NCI-H524 treated with DMSO at 0.1 percent for 48 hours (cell line): ENCODE results near the gene FXYD6.
"Not testable (repeated sequence)": the region's sequence is repeated elsewhere in the genome, so short reads cannot be mapped to it uniquely, and the experiment has no call there.

Experiments used
- DNase-seq: peaks from one replicate; lab custom pipeline; 2025; lab: John Stamatoyannopoulos, UW

FXYD6 gene, protein sequence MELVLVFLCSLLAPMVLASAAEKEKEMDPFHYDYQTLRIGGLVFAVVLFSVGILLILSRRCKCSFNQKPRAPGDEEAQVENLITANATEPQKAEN

DNA sequence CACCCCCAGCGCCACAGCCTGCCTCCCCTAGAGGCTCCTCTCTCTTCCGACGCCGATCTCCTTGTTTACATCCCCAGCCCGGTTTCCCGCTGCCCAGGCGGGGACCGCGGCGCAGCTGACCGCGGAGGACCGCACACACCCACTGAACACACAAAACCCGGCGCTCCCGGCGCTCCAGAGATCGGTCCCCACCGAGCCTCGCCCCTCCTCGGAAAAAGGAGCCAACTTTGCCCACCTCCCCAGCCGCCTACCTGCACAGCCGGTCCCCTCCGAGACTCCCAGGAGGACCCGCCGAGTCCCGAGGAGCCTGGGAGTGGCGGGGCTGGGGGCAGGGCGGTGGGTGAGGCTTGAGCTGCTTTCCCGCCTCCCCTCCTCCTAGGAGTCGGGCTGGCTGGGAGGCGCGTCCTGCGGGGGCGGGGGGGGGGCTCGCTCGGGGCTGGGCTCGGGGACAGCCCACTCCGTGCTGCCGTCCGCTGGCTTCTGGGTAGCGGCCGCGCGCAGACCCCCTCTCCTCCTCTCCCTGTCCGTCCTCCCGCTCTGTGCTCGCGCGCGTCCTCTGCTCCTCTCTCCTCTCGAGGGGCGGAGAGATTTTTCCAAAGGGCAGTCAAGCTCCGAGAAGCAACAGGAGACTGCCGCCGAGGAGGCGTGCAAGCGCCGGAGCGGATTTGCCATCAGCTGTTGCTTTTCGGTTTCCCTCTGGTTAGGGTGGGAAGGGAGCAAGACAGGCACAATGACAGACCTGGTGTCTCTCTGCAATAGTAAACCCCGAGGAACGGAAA, at the start of gene FXYD6:
TSS of gene FXYD6 (minus strand) at position 318 of the 779 bp plus-strand sequence. CDS start 33,882 bp downstream, outside the sequence.
- no peak for DNase-seq

DNA sequence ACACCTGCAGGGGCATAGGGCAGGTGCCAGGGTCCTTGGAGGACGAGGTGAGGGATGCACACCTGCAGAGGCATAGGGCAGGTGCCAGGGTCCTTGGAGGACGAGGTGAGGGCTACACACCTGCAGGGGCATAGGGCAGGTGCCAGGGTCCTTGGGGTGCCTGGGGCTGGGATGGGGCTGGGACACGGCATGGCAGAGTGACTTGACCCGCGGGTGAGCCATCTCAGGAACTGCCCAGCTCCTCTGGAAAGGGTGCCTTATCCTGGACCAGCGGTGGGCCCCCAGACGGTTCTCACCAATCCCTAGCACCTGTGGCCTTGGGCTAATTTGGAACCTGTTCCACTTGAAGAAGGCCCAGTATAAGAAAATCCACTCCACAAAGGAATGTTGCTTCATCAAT, 49.7 kb upstream of the FXYD6 start:
- not testable (repeated sequence) for DNase-seq

DNA sequence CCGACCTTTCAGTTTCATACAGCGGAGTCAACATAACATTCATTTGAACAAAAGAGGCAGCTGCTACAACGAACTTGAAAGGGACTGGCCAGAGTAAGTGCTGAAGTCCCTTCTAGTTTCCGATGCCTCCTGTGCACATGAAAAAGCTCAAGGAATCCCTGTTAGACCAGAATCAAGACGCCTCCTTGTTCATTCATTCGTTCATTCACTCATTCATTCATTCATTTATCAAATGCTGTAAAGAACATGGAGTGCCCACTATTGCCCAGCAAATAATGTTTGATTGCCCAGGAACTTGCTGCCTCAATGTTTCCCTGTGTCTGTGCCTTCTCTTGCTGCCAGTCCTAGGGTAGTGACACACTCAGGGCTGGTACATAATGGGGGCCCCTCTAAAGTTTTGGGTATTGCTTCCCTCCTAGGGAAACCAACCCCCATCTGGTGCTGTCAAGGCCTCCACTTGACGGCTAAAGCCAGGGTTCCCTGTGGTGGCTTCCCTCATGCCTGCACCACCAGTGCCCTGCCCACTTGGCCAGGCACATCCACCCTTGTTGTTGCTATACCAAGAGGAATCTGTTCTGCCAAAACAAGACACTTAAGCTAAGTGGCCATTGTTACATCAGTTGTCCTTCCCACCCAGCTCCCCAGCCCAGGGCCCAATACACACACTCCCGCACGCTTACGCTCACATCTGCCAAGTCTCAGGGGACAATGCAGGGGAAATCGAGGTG, 48.9 kb upstream of the FXYD6 start:
- DNase-seq = no peak

DNA sequence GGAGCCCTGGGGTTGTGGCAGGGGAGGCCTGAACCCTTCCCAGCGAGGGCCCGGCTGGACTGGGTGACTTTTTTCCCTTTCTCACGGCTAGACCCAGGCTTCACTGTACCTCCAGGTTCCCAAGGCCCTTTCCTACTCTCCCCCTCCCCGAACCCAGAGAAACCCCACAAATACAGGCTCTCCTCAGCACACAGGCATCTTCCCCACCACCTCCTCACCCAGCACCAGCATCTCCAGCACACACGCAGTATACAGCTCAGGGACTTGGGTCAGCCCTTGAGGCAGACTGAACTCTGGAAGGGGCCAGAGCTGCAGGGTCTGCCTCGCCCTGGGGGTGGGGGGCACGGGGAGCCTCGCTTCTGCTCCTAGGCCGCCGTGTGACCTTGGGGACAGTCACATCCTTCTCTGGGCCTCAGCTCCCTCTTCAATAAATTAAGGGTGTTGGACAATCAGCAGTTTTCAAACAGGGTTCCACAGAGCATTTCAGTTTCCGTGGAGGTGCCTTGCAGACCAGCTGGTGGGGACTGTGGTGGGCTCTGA, 48.2 kb upstream of the FXYD6 start:
- no peak for DNase-seq

DNA sequence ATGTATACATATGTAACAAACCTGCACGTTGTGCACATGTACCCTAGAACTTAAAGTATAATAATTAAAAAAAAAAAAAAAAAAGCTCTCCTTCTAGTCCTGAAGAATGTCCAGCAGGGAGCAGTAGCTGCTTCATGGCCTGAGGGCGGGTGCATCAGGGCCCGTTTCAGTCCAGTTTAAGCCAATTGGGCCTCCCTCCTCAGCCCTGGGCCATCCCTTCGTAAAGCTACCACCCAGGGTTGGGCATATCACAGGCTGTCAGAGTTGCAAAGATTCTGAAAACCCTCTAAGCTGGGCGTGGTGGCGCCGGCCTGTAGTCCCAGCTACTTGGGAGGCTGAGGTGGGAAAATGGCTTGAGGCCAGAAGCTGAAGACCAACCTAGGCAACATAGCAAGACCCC, 47.3 kb upstream of the FXYD6 start:
- no peak for DNase-seq

DNA sequence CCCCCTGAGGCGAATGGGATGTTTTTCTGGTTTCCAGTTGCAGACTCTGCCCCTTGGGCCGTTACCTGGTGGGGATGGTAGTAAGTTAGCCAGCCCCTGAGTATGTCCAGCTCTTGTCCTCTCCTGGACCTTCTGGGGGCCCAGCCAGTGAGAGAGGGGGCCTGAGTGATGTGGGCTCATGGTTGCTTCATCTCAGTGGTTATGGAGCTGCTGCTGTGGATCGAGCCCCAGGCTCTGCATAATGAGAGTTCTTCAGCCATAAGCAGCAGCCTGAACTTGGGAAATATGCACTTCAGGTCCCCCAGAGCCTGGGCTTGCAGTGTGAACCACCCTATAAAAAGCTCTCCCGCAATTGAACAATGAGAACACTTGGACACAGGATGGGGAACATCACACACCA, 46.8 kb upstream of the FXYD6 start:
- DNase-seq = no peak

DNA sequence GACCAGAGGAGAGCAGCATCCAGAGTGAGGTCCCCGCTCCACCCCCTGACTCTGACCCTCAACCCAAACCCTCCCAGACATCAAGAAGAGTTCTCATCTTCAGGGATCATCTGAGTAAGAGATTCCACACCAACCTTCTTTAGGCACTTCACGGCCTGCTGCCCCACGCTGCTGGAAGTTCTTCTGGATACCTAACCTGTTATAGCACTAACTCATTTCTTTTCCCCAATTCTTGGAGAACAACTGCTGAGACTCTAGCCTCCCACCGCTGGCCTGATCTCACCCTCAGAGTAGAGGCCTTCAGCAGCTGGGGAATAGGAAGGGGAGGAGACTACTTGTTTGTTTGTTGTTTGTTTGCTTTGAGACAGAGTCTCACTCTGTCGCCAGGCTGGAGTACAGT, 45.4 kb upstream of the FXYD6 start:
- no peak for DNase-seq

DNA sequence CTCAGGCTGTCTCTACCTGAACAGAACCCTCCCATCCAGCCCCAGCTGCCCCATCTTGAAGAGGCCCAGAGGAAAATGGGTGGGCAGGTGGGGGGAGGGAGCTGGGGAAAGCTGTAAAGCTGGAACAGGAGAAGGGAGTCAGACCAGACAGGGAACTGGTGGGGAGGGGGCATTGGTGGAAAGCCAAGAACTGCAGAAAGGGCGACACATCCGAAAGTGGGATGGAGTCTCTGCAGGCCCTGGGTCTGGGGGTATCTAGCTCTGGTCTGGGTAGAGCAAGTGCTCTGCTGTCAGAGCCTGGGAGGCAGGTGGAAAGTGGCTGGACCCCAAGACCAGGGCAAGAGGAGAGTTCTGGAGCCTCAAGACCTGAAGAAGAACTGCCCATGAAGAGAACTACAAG, 45.0 kb upstream of the FXYD6 start:
- DNase-seq = no peak

DNA sequence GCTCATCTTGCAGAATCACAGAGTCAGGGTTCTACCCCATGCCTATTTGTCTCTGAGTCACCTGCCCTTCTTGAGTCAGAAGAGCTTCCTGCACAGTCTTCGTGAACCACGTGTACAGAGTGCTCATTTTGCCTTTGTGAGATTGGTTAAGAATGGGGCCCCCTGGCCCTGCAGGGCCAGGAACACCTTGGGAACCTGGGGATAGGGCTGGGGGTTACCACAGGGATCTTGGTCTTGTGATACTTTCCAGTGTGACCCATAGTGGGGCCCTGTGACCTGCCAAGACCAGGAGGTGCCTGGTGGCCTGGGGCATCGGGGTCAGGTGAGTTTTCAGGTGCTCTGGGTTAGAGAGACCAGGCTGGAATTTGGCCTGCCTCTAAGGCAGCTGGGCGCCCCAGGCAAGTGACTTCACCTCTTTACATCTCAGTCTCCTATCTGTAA, 43.3 kb upstream of the FXYD6 start:
- DNase-seq = no peak

DNA sequence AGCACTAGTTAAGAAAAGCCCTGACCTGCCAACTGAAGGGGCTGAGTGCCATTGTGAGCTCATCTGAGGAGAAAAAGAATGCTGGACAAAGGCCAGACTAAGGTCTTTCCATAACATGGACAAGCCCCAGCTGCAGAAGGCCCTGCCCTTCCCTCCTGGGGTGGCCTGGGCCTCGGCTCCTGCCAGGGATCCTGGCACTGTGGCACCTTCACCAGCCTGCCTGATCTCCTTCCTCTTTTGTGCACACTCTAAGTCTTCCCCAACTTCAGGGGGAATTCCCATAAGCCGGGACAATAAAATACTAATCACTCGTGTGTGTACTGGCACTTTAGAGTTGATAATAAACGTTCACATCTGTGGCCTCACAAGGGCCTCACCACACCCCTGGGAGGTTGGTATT, 42.9 kb upstream of the FXYD6 start:
- no peak for DNase-seq

DNA sequence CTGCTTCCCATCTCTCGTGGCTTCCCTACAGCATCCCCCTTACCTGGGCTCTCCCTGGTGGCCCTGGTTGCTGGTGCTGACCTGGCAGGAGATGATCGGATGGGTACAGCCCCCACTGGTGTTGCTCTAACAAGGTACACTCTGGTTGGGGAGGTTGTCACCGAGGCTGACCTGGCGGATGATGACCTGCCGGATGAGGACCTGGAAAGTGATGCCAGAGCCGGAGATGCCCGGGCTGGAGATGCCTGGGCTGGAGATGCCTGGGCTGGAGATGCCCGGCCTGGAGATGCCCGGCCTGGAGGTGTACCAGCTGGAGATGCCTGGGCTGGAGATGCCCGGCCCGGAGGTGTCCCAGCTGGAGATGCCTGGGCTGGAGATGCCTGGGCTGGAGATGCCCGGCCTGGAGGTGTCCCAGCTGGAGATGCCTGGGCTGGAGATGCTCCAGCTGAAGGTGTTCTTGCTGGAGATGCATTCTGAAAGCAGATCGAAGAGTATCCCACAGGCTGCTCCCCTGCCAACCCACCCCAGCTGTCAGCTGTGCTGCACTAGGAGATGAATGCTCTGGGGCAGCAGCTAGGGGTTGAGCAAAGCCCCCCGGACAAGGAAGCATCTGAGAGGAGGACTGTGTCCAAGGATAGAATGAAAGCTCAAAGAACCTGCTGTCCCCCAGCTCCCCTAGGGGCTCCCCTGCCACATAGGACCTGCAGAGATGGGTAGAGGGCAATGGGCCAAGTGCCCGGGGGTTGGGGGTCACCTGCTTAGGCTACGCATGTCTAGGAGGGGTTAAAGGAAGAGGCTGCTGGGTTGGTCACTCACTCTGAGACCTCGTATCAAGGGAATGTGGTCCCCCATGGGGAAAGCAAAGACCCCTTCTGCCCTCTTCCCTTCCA, 42.2 kb upstream of the FXYD6 start:
- DNase-seq = no peak

DNA sequence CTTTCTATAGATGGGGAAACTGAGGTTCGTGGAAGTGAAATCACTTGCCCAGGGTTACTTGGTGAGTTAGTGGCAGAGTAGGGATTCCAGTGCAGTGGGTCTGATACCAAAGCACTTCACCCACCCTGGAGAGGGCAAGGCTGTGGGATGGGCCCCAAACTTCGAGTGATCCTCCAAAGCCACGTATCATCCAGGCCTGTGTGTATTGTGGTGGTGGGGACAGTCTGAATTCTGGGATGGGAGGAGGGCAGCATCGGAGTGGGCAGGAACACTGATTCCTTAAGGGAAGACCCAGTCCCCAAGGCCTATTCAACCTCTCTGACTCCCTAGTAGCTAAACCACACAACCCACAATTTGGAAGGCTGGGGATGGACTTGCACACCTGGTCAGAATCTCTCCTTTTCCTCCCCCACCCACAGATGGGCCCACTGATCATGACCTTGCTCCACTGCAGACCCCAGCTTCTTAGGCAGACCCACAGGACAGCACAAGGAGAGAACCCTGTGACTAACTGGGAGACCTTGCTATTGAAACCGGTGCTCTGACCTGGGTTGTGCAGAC, 41.2 kb upstream of the FXYD6 start:
- no peak for DNase-seq

DNA sequence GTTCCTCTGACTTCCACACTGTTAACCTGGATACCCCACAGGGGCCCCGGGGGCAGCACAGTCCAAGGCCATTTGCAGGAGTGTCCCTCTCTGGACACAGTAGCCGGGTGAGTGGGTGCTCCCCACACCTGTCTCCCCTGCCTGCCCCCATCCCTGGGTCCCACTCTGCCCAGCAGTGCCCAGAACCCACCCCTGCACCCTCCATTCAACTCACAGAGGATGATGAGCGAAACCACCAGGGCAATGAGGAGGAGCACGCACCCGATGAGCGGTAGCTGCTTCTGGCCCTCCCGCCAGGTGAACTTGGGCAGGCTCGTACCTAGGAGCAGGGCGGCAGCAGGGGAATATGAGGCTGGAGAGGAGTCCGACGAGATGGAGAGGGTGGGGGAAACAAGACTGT, 40.5 kb upstream of the FXYD6 start:
- no peak for DNase-seq

DNA sequence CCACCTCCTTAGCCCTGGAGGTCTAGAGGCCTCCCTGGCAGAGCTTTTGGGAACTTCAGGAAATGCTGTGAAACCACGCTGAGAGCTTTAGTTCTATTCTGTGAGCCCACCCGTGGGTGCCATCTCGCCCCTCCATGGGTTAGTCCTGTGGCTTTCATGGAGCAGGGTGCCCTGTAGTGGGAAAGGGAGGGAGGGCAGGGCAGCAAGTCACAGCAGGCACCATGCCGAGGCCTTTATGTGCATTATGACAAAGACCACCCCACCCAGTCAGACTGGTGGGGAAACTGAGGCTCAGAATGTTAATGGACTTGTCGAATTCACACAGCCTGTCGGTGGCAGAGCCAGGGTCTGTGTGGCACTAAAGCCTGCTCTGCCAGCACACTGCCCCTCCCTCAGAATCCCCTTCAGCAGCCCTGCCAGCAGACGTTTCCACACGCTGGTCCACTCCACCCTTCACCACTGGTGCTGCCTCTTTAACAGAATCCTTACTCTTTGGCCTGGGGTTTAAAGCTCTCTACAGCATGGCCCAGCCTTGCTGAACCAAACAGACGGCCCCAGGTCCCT, 39.3 kb upstream of the FXYD6 start:
- DNase-seq = no peak

DNA sequence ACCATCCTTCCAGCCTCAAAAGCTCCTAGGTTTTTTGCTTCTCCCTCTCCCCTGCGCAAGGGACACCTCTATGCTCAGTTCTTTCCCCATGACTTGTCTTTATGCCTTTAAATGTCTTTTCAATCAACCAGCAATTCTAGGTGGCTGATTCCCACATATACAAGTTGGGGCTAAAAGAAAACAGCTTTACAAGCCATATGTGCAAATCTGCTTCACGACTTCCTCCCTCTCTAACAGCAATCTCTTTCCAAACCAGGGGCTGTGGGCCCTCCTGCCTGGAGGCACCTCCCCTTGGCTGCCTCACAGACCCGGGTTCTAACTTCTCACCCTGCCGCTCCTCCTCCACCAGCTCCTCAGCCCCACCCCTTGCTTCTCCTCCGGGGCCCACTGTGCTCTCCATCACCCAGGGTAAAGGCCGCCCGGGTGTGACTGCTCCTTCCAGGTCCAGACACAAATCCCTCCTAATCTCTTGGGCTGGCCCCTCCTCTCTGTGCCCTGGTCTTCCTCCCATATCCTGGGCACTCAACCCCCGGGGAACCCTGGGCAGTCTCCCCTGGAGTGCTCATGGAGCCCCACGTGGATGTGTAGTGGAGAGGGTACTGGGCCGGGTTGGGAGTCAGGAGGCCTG, 38.6 kb upstream of the FXYD6 start:
- DNase-seq = no peak

DNA sequence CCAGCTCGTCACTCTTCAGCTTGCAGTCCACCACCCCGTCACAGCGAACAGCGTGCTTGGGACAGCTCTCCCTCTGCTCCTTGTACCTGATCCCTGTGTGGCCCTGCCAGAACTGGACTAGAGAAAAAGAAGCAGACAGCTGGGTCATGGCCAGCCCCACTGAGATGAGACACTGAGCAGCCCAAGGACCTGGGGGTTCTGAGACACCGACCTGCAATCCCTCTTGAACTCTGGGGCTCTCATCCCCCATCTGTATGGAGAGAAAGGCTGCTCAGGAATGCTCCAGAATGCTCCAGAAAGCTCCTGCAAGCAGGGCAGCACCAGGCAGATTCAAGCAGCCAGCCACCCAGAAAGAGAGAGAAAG, 37.9 kb upstream of the FXYD6 start:
- DNase-seq = no peak

DNA sequence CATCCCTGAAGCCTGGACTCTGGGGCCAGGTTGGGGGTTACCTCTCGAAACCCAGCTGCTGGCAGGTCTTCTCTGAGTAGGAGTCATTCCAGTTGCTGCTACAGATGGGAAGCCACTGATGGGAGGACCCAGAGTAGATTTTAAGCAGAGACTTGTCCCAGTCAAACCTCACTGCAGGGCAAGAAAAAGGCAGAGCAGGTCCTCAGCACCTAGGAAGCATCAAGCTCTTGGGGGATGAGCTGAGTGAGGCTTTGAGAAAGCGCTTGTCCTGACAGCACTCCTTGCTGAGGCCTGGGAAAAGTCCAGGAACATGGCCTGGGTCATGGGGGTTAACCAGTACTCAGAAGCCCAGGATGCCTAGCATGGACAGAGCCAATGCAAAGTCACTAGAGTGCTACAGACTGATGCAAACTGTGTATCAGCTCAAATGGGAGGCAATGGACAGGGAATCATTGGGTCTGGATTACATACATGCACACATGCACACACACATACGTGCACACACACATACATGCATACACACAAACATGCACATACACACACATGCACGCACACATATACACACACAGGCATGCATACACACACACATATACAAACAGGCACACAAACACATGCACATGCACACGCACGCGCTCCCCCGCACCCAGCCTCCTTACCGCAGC, 37.4 kb upstream of the FXYD6 start:
- DNase-seq = no peak

DNA sequence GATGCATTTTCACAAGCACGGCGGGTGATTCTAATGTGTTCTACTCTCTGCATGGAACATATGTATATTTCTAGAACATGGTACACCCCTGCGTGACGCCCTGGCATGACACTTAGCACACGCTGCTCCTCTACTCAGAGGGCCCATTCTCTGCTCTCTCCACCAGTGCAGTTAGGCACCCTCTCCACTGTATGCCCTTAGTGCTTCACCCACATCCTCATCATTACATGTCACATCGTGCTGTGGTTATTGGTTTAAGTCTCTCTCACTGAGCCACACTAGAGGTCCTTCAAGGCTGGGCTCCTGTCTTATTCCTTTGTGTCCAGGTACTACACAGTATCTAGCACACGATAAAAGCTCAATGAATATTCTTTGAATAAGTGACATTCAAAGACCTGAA, 36.0 kb upstream of the FXYD6 start:
- DNase-seq = no peak

DNA sequence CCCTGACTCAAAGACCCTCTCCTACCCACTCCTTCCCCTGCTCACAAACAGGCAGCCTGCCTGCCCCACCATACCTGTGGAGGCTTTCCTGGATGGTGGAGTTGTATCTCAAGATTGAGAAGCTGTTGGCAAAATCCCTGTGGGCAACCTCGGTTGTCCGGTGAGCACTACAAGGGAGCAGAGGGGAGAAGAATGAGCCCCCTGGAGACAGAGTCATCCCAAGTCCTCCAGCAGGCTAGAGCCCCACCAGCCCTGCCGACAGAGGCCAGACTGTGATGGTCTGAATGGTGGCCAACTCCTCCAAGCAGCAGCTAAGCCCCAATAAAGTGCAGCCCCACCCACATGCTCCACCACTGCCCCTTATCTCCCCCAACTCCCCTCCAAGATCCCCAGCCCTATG, 35.2 kb upstream of the FXYD6 start:
- DNase-seq = no peak

DNA sequence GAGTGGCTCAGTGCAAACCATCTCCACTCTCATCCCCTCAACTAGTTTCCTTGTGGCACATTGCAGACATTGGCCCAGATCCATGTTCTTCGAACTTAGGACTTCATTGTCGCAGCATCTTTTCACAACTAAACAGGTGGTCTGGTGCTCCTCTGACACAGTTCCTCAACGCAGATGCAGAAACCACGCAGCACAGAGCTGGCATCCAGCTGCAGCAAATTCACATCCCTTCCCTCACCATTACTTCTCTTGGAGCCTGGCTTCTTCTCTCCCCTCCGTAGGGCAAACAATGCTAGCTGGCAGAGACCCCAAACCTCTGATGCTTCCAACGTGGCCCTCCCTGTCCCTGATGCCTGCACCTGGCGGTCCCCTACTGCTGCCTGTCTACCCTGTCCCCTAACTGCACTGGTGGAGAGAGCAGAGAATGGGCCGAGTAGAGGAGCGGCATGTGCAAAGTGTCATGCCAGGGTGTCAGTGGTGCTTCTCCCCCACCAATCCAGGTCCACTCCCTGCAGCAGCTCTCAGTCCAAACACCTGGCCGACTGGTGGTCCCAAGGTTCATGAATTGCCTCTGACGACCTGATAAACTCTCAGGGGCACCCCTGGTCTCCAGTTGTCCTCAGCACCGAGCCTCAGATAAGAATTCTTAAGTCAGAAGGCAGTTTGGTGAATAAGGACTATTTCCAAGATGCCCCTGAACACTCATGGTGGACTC, 34.6 kb upstream of the FXYD6 start:
- no peak for DNase-seq
